K562 (cell line): ENCODE results near the gene F12. TPM values are rescaled to one million over a fixed set of nuclear protein-coding genes. Genes with fewer than 3 reads are reported as not detected.
A peak's percentile ranks its signal among the peaks of the same experiment; 100 is the strongest.

Experiments
- CHAMP1 ChIP-seq: fragments of 450-650 bp; IDR thresholded peaks from 2 replicates; pipeline ENCODE4 v1.6.1; 2016; ENCODE audit warnings: mild to moderate bottlenecking
- CTBP1 ChIP-seq: fragments of 450-650 bp; IDR thresholded peaks from 2 replicates; pipeline ENCODE4 v1.6.1; 2016; ENCODE audit warnings: borderline replicate concordance
- FOXM1 ChIP-seq, 2 experiments: fragments of 450-650 bp in 1 of 2; sonication (generic) in 1 of 2; formaldehyde crosslinking in 1 of 2; IDR thresholded peaks; 2 replicates each; pipeline versions ENCODE4 v1.6.1 to v1.9.0; 2017 to 2022; ENCODE audit warnings: low read depth in 2 of 2, mild to moderate bottlenecking in 2 of 2, missing genetic modification reagents in 1 of 2, moderate library complexity in 1 of 2
- GTF2E2 ChIP-seq: fragments of 200-800 bp; sonication (Bioruptor generic); IDR thresholded peaks from 2 replicates; pipeline ENCODE4 v1.6.1; 2016; ENCODE audit warnings: missing genetic modification characterization, missing compliant biosample characterization
- HBP1 ChIP-seq: fragments of 450-650 bp; formaldehyde crosslinking; IDR thresholded peaks from 2 replicates; pipeline ENCODE4 v1.4.0; 2022; ENCODE audit warnings: missing genetic modification characterization
- POLR2H ChIP-seq: IDR thresholded peaks from 2 replicates; pipeline ENCODE4 v1.6.1; 2016; ENCODE audit warnings: missing genetic modification characterization, low read depth, mild to moderate bottlenecking, control low read depth, missing compliant biosample characterization, moderate library complexity
- PTRF ChIP-seq: fragments of 450-650 bp; IDR thresholded peaks from 2 replicates; pipeline ENCODE4 v1.6.1; 2016; ENCODE audit warnings: mild to moderate bottlenecking, missing genetic modification characterization, missing compliant biosample characterization
- RBM25 ChIP-seq: fragments of 200-400 bp; formaldehyde crosslinking; IDR thresholded peaks from 2 replicates; pipeline ENCODE4 v1.6.1; 2018; ENCODE audit warnings: low read length, low read depth, moderate library complexity; ENCODE audit not compliant: severe bottlenecking
- RBM39 ChIP-seq: fragments of 200-400 bp; formaldehyde crosslinking; optimal IDR thresholded peaks from 2 replicates; pipeline ENCODE3; 2018; ENCODE audit warnings: low read depth, low read length
- SMAD2 ChIP-seq: fragments of 150-350 bp; IDR thresholded peaks from 2 replicates; pipeline ENCODE4 v1.6.1; 2014; ENCODE audit warnings: low read depth, mild to moderate bottlenecking, low read length
- SRF ChIP-seq, 2 experiments: fragments of 250-450, 450-650 bp in 1 of 2; sonication (Bioruptor Pico) in 1 of 2; sonication (generic) in 1 of 2; formaldehyde crosslinking; IDR thresholded peaks; 2 replicates each; pipeline versions ENCODE4 v1.5.0 to v1.5.1; 2020 to 2022; ENCODE audit warnings: mild to moderate bottlenecking in 1 of 2, missing genetic modification reagents in 1 of 2
- TAF7 ChIP-seq: fragments of 450-650 bp; IDR thresholded peaks from 2 replicates; pipeline ENCODE4 v1.6.1; 2016; ENCODE audit warnings: missing genetic modification characterization, missing compliant biosample characterization
- TAL1 ChIP-seq: fragments of 450-650 bp; IDR thresholded peaks from 2 replicates; pipeline ENCODE4 v1.6.1; 2016; ENCODE audit warnings: mild to moderate bottlenecking
- UBTF ChIP-seq, 2 experiments: IDR thresholded peaks; 2 replicates each; pipeline ENCODE4 v1.6.1; 2012; ENCODE audit warnings: improper control_type of control experiment in 2 of 2, low read depth in 2 of 2, low read length in 2 of 2, borderline replicate concordance in 1 of 2
- USF1 ChIP-seq: sonication (generic); formaldehyde crosslinking; IDR thresholded peaks from 2 replicates; pipeline ENCODE4 v1.9.0; 2022; ENCODE audit warnings: mild to moderate bottlenecking, missing genetic modification reagents
- XRCC4 ChIP-seq: IDR thresholded peaks from one replicate; pipeline ENCODE4 v1.6.1; 2011; ENCODE audit not compliant: insufficient read depth, insufficient read length; ENCODE audit errors: extremely low read depth
- ZFP1 ChIP-seq: fragments of 450-650 bp; formaldehyde crosslinking; IDR thresholded peaks from 2 replicates; pipeline ENCODE4 v1.4.0; 2020; ENCODE audit warnings: mild to moderate bottlenecking, mixed read lengths
- ZNF146 ChIP-seq: IDR thresholded peaks from one replicate; pipeline ENCODE4 v1.6.1; 2018; ENCODE audit warnings: missing compliant biosample characterization; ENCODE audit not compliant: unreplicated experiment
- ZNF175 ChIP-seq: fragments of 200-800 bp; sonication (Bioruptor generic); IDR thresholded peaks from 2 replicates; pipeline ENCODE4 v1.6.1; 2016; ENCODE audit warnings: low read depth, mild to moderate bottlenecking, missing genetic modification characterization, missing compliant biosample characterization
- ZNF282 ChIP-seq: sonication (generic); formaldehyde crosslinking; IDR thresholded peaks from 2 replicates; pipeline ENCODE4 v1.8.1; 2023; ENCODE audit warnings: missing genetic modification reagents
- ZNF695 ChIP-seq: fragments of 450-650 bp; formaldehyde crosslinking; IDR thresholded peaks from 2 replicates; pipeline ENCODE4 v1.4.0; 2020; ENCODE audit warnings: mild to moderate bottlenecking, moderate library complexity
- ZNF830 ChIP-seq: fragments of 250-450 bp; sonication (Bioruptor Pico); IDR thresholded peaks from 2 replicates; pipeline ENCODE4 v1.5.0; 2021; ENCODE audit warnings: mild to moderate bottlenecking
- polyA plus RNA-seq, 8 experiments: library from polyadenylated mRNA; depleted of rRNA in 4 of 8; stranded (reverse) in 5 of 8; unstranded in 3 of 8; fragments of >200 nt; fragmentation: Nextera tagmentation in 2 of 8; fragmentation: Illumina TruSeq in 1 of 8; extraction: Ambion mirVana in 2 of 8; extraction: Trizol in 1 of 8; gene quantifications; 2 replicates each; pipeline versions ENCODE4 v1.2.1 to v1.2.3, GENCODE V29; 2011 to 2014; ENCODE audit warnings: inconsistent platforms in 1 of 8, missing spikeins in 1 of 8
- total RNA-seq, 7 experiments: library from RNA; depleted of rRNA in 6 of 7; stranded (reverse); fragments of >200 nt in 6 of 7; fragmentation: Illumina TruSeq in 2 of 7; extraction: Trizol in 2 of 7; gene quantifications; 2 replicates each; pipeline versions ENCODE4 v1.2.1 to v1.2.3, GENCODE V29; 2011 to 2021; ENCODE audit warnings: low replicate concordance in 1 of 7

F12 gene
- total and polyA plus RNA-seq, 9 of the 15 experiments (the other 6 are each of a cell fraction or from before 2014, with no cell fraction given): 0.59 to 18.3 (median 3.6) TPM

GRCh38 chr5:177370488-177371119, 38.8 kb downstream of the F12 start (continued):
- TF ChIP-seq USF1 (CRISPR knock-in tag): 0 out of 2 replicates have a peak, but pooled peaks have one; percentile 33
- no peak for TF ChIP-seq RBM25
- no peak for TF ChIP-seq HBP1
- 0 out of 2 replicates have a peak, but pooled peaks have one; percentile 32 for TF ChIP-seq ZNF175 (CRISPR knock-in tag)
- TF ChIP-seq XRCC4: no peak
- no peak for TF ChIP-seq GTF2E2 (tag)
- no peak for TF ChIP-seq RBM39
- no peak for TF ChIP-seq PTRF (tag)
- no peak for TF ChIP-seq SMAD2
- peak; percentile 55 to 92; a peak in 3 of 4 replicates for TF ChIP-seq UBTF (IDR thresholded peaks at IDR 0.05; ENCODE audit: borderline replicate concordance in 1 of 2, low read depth in 2 of 2, low read length in 2 of 2)
- TF ChIP-seq SRF (CRISPR knock-in tag; IDR thresholded peaks at IDR 0.05): no peak
- no peak for TF ChIP-seq CHAMP1
- no peak for TF ChIP-seq ZNF830
- TF ChIP-seq ZNF282 (CRISPR knock-in tag): no peak
- TF ChIP-seq ZNF695 (CRISPR knock-in tag): no peak
- no peak for TF ChIP-seq TAL1
- no peak for TF ChIP-seq ZFP1 (CRISPR knock-in tag)
- TF ChIP-seq TAF7: no peak
- TF ChIP-seq CTBP1: no peak; the same call in 1 of the 2 replicates
- no peak for TF ChIP-seq FOXM1 (IDR thresholded peaks at IDR 0.05; ENCODE audit: low read depth)
- 0 out of 2 replicates have a peak, but pooled peaks have one; percentile 56 for TF ChIP-seq FOXM1 (CRISPR knock-in tag; IDR thresholded peaks at IDR 0.05; ENCODE audit: low read depth)
- TF ChIP-seq POLR2H (tag): no peak
- TF ChIP-seq ZNF146 (CRISPR knock-in tag): no peak
